GM18861 (cell line): ENCODE data around the gene WLS.

Source experiments
- ATAC-seq: cut with Tn5 transposase; IDR thresholded peaks from one replicate; pipeline ENCODE4 v1.9.1; 2021; ENCODE audit not compliant: unreplicated experiment

WLS gene

GRCh38 chr1:68103011-68103545 lies 129.2 kb downstream of the WLS start:
- ATAC-seq, result no peak

GRCh38 chr1:68101829-68102228 lies 130.5 kb downstream of the WLS start:
- ATAC-seq, result no peak

- no peak for ATAC-seq
Measured at GRCh38 chr1:68100571-68100970, 131.8 kb downstream of the WLS start.

- ATAC-seq, result no peak
Measured at GRCh38 chr1:68093737-68094136, 138.6 kb downstream of the WLS start.

GRCh38 chr1:68087184-68087583 lies 145.1 kb downstream of the WLS start:
- no peak for ATAC-seq

- no peak for ATAC-seq
Measured at GRCh38 chr1:68085752-68086151, 146.6 kb downstream of the WLS start.

GRCh38 chr1:68083686-68084085 lies 148.6 kb downstream of the WLS start:
- no peak for ATAC-seq

GRCh38 chr1:68081775-68082283 lies 150.5 kb downstream of the WLS start:
- ATAC-seq, result no peak

- no peak for ATAC-seq
Measured at GRCh38 chr1:68078647-68079046, 153.7 kb downstream of the WLS start.
